OCI-LY3 (cell line): ENCODE measurements around the gene IL17A.

ENCODE experiments used
- H2AFZ ChIP-seq: fragments of 200-600, 300-600 bp; shearing (Covaris generic); 2 replicates; pipeline ENCODE4 v1.6.0; 2014; ENCODE audit warnings: antibody characterized with exemption, low read depth, low read length
- H3K27ac ChIP-seq: fragments of 200-600, 300-600 bp; sonication (generic); 2 replicates; pipeline ENCODE4 v1.5.1; 2014; ENCODE audit warnings: mild to moderate bottlenecking, low read length, moderate library complexity, mixed read lengths
- H3K27me3 ChIP-seq: fragments of 200-600, 300-600 bp; sonication (generic); 2 replicates; pipeline ENCODE4 v1.6.1; 2014; ENCODE audit warnings: low read depth, low read length, mixed read lengths
- H3K36me3 ChIP-seq: fragments of 200-600, 300-600 bp; sonication (generic); replicated peaks from 2 replicates; pipeline ENCODE3; 2014; ENCODE audit warnings: low read depth, low read length, mixed read lengths
- H3K4me1 ChIP-seq: fragments of 300-600, 200-600 bp; sonication (generic); 2 replicates; pipeline ENCODE4 v1.6.1; 2014; ENCODE audit warnings: low read length, mixed read lengths
- H3K4me2 ChIP-seq: fragments of 200-600, 300-600 bp; sonication (generic); 2 replicates; pipeline ENCODE4 v1.6.1; 2014; ENCODE audit warnings: low read length, mixed read lengths
- H3K4me3 ChIP-seq: fragments of 300-600, 200-600 bp; sonication (generic); 2 replicates; pipeline ENCODE4 v1.5.1; 2014; ENCODE audit warnings: antibody characterized with exemption, mild to moderate bottlenecking, low read length, moderate library complexity
- H3K79me2 ChIP-seq: fragments of 300-600, 200-600 bp; shearing (Covaris generic); 2 replicates; pipeline ENCODE4 v1.6.1; 2014; ENCODE audit warnings: mild to moderate bottlenecking, low read length, mixed read lengths
- H3K9ac ChIP-seq: fragments of 300-600, 200-600 bp; shearing (Covaris generic); 2 replicates; pipeline ENCODE4 v1.6.0; 2014; ENCODE audit warnings: mild to moderate bottlenecking, low read length, moderate library complexity
- H3K9me3 ChIP-seq: fragments of 200-600, 300-600 bp; shearing (Covaris generic); 2 replicates; pipeline ENCODE4 v1.6.1; 2014; ENCODE audit warnings: low read length, mixed read lengths; ENCODE audit not compliant: insufficient read depth
- H4K20me1 ChIP-seq: fragments of 200-600, 300-600 bp; sonication (generic); 2 replicates; pipeline ENCODE4 v1.6.1; 2016; ENCODE audit warnings: low read length, mixed read lengths; ENCODE audit not compliant: insufficient read depth
- CTCF ChIP-seq: fragments of 200-600, 300-600 bp; sonication (generic); IDR thresholded peaks from 2 replicates; pipeline ENCODE4 v1.5.1; 2014; ENCODE audit warnings: antibody characterized with exemption, low read length, low read depth
- EZH2phosphoT487 ChIP-seq: fragments of 200-600 bp; shearing (Covaris generic); IDR thresholded peaks from 2 replicates; pipeline ENCODE4 v1.6.1; 2018; ENCODE audit warnings: antibody characterized with exemption, mixed run types, low read depth

Gene IL17A

GRCh38 chr6:52186075-52186474, at the start of gene IL17A:
Gene IL17A, plus strand, starts transcription at chr6:52186375. Its CDS starts 57 bp downstream, at chr6:52186432.
- no peaks in the 10 kb centered on the region for H3K79me2 ChIP-seq
- no peaks in the 10 kb centered on the region for H4K20me1 ChIP-seq
- H3K27me3 ChIP-seq, result 0 out of 2 replicates have a peak, but pooled peaks cover 5% of the 10 kb centered on the region
- no peak within 1 kb of the TSS for H2AFZ ChIP-seq
- no peak within 1 kb of the TSS for H3K27ac ChIP-seq
- TF ChIP-seq EZH2phosphoT487 (no peak), CTCF (no peak)
- peaks cover 22% of the 10 kb centered on the region for H3K4me1 ChIP-seq
- no peaks in the 10 kb centered on the region for H3K9me3 ChIP-seq
- no peak within 1 kb of the TSS for H3K9ac ChIP-seq
- H3K36me3 ChIP-seq, result no peaks in the 10 kb centered on the region
- H3K4me3 ChIP-seq, result no peak within 1 kb of the TSS
- peak within 1 kb of the TSS; percentile 44 for H3K4me2 ChIP-seq

GRCh38 chr6:52136934-52137467, 49.2 kb upstream of the IL17A start:
- Histone ChIP-seq H3K9ac (no peak overlapping the region), H2AFZ (no peak overlapping the region), H3K4me3 (no peak overlapping the region), H3K9me3 (no peaks in the 10 kb centered on the region), H3K4me2 (no peak overlapping the region), H3K79me2 (no peaks in the 10 kb centered on the region), H4K20me1 (no peaks in the 10 kb centered on the region), H3K4me1 (peaks cover 47% of the 10 kb centered on the region), H3K27me3 (peaks cover under 1% of the 10 kb centered on the region; the same call in 1 of the 2 replicates), H3K27ac (no peak overlapping the region), H3K36me3 (no peaks in the 10 kb centered on the region)
- TF ChIP-seq EZH2phosphoT487 (no peak), CTCF (no peak)

- Histone ChIP-seq H3K27ac (0 out of 2 replicates have a peak overlapping the region, but pooled peaks have one; percentile 5), H3K9me3 (no peaks in the 10 kb centered on the region), H3K4me3 (0 out of 2 replicates have a peak overlapping the region, but pooled peaks have one; percentile 3), H3K27me3 (peaks cover 10% of the 10 kb centered on the region), H4K20me1 (no peaks in the 10 kb centered on the region), H3K9ac (peak overlapping the region; percentile 1; the same call in 1 of the 2 replicates), H3K79me2 (no peaks in the 10 kb centered on the region), H3K36me3 (no peaks in the 10 kb centered on the region), H3K4me2 (peak overlapping the region; percentile 24), H3K4me1 (peaks cover 47% of the 10 kb centered on the region), H2AFZ (no peak overlapping the region)
- TF ChIP-seq EZH2phosphoT487 (no peak), CTCF (no peak)
These were observed 47.9 kb upstream of the IL17A start for GRCh38 chr6:52138284-52138683.

GRCh38 chr6:52139985-52140680, 46.0 kb upstream of the IL17A start:
- Histone ChIP-seq H3K79me2 (no peaks in the 10 kb centered on the region), H4K20me1 (no peaks in the 10 kb centered on the region), H2AFZ (peak overlapping the region; percentile 12; the same call in 1 of the 2 replicates), H3K4me2 (peak overlapping the region; percentile 30), H3K9ac (no peak overlapping the region), H3K9me3 (no peaks in the 10 kb centered on the region), H3K4me3 (no peak overlapping the region), H3K4me1 (peaks cover 53% of the 10 kb centered on the region), H3K27ac (no peak overlapping the region; the same call in 1 of the 2 replicates), H3K36me3 (no peaks in the 10 kb centered on the region), H3K27me3 (peaks cover 10% of the 10 kb centered on the region)
- TF ChIP-seq CTCF, result no peak
